Activated CD4-positive, alpha-beta T cell treated with anti-CD3 and anti-CD28 coated beads, Interleukin-2, amount 50 U/mL, for 24 hours (primary cell): ENCODE data around the gene MT1B.

Experiments
- DNase-seq, 2 donors: peaks; one replicate each; pipeline ENCODE4 v3.0.0-alpha.2; 2020; ENCODE audit warnings: low read depth in 1 of 2, low spot score in 1 of 2

Gene MT1B

DNA sequence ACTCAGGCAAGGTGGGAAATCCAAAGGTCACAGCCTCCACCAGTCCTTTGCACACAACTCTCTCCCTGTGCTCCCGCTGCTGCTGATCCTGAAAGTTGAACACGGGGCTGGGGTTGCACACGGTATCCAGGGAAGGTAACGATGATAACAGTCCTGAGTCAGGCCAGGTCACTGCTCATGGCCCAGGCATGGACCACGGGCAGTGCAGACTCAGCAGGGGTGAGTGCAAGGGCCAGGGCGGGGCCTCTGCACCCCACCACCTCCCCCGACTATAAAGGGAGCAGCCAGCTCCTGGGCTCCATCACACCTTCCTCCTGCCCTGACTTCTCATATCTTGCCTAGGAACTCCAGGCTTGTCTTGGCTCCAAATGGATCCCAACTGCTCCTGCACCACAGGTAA lies at the start of gene MT1B:
MT1B (plus strand) TSS at position 301 of the 400 bp plus-strand sequence; CDS start at position 369, 68 bp downstream.
- no peak for DNase-seq

DNA sequence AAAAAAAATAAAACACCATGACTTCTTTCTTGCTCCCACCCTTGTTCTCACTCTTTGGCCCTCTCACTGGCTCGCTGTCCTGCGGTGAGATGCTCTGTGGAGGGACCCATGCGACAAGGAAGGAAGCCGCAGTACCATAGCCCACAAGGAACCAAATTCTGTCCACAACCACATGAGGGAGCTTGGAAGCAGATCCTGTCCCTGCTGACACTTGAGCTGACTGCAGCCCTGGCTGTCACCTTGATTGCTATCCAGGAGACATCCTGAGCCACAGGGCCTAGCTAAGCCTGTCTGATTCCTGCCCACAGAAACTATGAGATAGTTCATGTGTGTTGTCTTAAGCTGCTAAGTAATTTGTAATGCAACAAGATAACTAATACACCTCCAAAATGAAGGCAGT lies 48.1 kb upstream of the MT1B start:
- DNase-seq, result no peak

DNA sequence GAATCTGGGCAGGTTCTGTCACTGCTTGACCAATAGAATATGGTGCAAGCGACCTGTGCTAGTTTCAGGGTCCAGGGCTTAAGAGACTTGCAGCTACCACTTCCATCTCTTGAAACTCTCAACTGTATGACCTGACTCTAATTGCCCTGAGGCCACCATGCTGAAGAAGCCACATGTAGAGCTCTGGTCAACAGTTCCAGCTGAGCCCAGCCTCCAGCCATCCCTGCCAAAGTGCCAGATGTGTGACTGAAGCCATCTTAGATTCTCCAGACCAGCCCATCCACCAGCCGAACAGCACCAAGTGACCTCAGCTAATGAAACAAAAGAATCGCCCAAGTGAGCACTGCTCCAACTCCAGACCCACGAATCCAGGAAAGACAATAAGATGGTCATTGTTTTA lies 46.7 kb upstream of the MT1B start:
- no peak for DNase-seq

DNA sequence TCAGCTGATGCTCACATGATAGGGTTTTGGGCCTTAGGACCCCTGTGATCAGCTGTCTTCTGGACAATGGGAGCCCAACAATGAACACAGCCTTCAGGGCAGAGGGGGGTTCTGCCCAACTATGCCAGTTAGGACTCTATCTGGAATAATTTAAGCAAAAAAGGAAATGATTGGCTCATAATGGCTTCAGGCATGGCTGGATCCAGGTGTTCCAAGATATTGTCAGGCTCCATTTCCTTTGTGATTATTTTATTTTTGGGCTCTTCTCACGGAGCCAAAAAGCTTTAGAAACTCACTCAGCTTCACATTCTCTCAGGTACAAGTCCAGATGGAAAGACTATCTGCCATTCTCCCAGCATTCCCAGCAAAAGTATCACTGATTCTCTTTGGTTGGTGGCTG lies 46.2 kb upstream of the MT1B start:
- no peak for DNase-seq

DNA sequence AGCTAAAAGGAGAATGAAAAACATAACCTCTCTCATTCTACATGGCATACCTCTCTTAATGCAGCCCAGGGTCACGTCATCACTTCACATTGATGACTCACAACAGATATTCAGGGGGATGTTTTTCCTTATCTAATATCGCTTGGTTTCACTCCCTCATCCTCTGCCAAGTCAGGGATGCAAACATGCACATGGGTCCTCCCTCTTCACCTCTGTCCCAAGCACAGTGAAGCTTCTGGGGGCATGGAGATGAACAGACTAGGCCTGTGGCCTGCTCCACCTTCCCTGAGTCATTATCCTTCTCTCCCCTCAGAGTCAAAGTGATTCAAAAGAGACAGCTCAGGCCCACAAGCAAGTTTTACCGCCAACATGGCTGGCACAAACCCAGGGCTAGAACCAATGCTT lies 45.6 kb upstream of the MT1B start:
- DNase-seq, result no peak

DNA sequence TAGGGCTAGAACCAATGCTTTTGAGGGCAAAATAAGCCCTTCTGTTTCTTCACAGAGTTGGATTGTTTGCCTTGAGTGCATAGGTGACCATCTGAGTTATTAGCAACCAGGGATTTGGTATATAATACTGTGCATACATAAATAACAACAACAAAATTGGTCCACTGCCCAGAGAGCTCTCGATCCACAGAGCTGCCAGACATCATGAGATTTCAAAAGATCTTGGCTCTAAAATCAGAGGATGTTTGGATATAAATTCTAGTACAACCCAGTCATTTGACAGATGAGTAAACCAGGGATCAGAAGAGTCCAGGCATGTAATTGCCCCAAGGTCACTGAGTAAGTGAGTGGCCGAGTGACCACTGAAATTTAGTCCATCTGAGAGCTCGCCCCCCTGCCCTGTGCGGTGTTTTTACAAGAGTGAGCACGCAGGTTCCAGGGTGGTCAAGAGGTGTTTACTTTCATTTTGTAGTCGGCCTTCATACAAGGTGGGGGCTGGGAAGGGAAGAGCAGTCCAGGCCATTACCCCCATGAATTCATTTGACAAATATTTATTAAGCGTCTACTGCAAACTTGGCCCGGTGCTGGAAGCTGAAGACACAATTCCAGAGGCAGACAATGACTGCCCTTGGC lies 45.1 kb upstream of the MT1B start:
- DNase-seq, result no peak

DNA sequence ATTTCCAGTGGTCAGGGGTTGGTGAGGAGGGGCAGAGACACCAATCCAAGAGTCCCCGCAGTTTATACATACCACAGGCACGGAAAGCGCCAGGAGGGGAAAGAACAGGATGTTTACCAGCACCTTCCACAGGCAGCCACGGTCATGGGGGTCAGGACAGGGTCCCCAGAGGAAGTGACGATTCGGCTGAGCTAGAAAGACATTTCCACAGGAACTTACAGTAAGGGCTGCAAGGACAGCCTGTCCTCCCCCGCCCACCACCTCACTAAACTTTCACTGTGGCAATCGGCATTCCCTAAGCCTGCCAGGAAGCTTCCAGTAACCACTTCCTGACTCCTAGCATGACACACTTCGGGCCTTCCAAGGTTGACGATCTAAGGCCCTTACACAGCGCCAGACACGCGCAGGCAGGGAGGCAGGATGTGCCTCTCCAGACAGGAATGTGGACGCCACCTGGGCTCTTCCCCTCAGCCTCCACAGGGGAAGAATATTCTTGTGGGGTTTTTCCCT lies 44.5 kb upstream of the MT1B start:
- DNase-seq, result no peak

DNA sequence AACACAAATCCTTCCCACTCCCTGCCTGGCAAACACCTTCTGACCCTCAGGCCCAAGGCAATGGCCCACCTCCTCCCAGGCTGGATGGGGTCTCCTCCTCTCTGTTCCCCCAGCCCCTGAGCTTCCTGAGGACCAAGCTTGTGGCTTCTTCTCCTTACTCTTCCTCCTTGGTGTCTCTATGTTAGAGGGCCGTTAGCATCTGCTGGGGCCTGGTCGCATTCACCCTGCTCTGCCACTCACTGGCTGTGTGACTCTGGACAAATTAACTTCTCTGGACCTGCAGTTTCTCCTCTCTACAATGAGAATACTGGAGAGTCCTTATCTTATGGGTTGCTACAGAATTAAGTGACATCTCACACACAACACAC lies 44.0 kb upstream of the MT1B start:
- no peak for DNase-seq

DNA sequence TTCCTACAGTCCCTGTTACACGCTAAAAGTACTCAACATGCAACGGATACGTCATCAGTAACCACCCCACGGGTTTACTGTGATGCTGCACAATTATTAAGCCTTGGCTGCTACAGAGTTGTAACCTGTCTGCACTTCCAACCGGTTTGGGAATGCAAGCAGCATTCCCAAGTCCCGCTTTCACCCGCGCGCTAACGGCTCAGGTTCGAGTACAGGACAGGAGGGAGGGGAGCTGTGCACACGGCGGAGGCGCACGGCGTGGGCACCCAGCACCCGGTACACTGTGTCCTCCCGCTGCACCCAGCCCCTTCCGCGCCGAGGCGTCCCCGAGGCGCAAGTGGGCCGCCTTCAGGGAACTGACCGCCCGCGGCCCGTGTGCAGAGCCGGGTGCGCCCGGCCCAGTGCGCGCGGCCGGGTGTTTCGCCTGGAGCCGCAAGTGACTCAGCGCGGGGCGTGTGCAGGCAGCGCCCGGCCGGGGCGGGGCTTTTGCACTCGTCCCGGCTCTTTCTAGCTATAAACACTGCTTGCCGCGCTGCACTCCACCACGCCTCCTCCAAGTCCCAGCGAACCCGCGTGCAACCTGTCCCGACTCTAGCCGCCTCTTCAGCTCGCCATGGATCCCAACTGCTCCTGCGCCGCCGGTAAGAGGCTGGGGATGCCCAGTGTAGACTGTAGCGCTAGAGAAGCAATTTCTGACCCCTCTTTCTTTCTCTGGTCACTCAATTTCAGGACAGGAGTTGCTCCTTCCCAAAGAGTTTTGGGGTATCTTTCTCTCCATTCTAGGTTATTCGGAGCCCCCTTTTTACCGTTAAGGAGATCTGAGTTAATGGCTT lies 43.4 kb upstream of the MT1B start, which contains the start of gene MT2A:
MT2A (plus strand) TSS at position 542 of the 833 bp plus-strand sequence; CDS start at position 614, 72 bp downstream.
- DNase-seq, result peak; percentile 70 to 88

DNA sequence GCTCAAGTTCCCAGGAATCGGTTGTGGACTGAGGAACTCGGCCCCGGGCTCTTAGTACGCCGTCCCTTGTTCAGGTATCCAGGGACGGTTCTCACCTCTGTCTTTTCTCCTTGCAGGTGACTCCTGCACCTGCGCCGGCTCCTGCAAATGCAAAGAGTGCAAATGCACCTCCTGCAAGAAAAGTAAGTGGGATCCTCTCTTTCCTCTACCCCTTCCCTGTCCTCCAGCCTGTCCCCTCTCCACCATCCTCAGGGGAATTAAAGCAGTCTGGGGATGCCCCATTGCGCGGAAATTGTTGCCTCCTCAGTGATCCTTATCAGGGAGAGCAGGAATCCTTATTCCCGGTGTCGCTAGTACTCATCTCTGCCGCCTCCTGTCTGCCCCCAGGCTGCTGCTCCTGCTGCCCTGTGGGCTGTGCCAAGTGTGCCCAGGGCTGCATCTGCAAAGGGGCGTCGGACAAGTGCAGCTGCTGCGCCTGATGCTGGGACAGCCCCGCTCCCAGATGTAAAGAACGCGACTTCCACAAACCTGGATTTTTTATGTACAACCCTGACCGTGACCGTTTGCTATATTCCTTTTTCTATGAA lies 42.7 kb upstream of the MT1B start:
- no peak for DNase-seq

DNA sequence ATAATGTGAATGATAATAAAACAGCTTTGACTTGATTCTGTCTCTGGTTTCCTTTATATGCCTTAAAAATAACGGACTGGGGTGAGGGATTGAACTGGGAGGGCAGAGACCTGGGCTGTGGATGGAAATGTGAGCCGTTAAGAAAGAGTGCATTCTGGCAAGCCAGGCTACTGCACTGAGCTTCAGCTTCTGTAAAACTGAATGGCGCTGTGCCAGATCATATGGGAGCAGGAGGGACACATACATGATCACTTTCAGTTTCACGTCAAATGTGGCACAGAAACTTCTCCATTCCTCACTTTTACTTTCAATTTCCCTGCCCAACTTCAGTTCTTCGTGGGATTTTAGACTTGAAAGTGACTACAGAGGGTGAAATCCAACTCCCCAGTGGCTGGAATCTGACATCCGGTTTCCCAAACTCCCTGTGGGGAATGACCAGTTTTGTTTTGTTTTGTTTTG lies 42.2 kb upstream of the MT1B start:
- peak in 1 of 2 donors; percentile 80 for DNase-seq

DNA sequence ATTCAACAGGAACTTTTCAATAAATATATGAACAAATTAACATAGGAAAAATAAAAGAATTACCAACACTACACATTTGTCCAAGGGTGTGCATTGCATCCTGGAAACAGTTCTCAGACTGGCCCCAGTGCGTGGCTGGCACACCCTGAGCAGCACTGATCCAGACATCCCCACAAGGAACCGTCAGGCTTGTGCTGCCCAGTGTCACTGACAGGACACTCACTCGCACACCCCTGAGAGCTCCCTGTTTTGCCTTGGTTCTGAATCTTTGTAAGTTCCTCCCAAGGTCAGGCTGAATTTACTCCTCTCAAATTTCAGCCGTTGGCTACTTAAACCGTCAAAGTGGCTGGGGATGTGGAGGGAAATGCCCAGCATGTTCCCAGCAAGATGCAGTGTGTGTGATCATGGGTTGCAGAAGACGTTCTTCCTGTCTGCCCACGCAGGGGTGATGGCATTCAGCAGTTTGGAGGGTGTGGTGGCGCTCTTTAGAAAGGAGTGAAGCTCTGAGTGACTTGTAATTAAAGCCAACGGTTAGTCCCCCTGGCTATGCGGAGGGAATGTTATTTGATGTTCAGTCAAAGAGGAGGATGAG lies 41.6 kb upstream of the MT1B start:
- DNase-seq, result peak; percentile 50 to 67

DNA sequence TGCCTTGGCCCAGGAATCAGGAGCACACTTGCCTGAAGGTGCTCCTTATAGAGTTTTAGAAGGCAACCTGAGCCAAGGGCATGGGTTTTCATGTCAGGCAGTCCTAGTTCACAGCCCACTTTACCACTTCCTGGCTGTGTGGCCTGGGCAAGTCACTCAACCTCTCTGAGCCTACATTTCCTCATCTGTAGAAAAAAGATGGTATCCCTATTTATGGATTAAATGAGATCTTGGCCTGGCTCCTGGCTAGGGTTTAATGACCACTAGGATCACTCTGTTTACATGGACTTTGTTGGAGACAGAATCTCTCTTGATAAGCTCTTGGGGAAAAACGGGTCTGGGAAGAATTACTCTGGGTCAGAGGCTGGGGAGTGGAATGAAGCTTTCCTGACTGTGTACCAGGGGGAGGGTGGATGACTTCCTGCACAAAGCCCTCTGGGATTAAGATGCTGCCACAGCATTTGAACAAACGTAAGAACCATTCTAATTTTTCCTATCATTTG lies 41.0 kb upstream of the MT1B start:
- no peak for DNase-seq

DNA sequence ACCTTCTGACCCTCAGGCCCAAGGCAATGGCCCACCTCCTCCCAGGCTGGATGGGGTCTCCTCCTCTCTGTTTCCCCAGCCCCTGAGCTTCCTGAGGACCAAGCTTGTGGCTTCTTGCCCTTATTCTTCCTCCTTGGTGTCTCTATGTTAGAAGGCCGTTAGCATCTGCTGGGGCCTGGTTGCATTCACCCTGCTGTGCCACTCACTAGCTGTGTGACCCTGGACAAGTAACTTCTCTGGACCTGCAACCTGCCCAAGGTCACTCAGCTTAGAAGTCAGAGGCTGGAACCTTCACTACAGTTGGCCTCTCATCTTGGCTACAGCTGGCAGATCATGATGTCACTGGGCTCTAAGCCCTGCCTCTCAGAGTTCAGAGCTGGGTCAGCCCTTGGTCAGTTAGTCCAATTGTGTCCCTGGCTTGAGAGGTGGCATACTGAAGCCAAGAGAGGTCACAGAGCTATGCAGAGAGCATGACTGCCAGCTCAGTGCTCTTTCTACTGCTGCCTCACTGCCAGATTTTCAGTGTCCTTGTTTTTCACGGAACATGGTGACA lies 40.3 kb upstream of the MT1B start:
- no peak for DNase-seq

DNA sequence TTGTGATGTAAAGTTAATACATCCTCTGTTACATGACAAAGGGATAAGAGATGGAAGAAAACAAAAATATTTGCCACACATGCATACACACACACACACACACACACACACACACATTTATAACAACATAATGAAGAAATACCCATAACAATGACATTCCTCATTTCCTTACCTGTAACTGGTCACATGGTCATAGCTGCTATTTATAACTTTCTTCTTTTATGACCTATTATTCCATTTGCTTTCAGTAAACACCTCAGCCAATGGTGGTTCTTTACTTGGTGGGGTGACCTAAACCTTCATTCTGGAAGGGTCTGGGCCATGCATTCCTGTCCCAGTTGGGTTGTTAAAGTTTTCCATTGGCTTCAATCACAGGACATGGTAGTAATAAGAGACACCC lies 38.0 kb upstream of the MT1B start:
- no peak for DNase-seq

DNA sequence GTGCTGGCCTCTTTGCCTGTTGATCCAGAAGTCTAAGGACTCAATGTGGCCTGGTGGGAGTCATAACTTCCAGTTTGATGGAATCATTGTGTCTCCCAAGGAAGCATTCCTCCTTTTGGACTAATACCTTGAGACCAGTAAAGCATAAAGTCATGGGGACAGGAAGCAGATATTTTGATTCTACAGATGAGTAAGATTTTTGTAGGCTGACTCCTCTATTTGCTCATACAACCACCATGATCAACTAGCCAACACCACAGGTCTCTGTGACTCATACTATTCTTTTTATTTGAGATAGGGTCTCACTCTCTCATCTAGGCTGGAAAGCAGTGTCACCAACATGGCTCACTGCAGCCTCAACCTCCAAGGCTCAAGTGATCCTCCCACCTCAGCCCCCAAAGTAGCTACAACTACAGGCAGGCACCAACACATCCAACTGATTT lies 37.1 kb upstream of the MT1B start:
- peak in 1 of 2 donors; percentile 19 for DNase-seq

DNA sequence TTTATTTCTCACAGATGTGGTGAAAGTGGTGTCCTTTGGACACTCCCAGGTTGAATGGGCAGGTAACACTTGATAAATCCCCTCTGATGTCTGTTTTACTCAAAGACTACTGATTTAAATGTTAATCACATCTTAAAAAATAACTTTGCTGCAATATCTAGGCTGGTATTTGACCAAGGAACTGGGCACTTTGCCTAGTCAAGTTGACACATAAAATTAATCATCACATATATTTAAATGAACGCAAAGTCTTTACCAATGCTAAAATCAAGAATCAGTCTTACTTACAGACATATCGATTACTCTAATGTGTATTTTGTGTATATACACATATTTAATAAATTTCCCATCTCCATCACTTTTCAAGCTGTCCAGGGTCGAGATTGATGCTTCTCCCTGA lies 36.3 kb upstream of the MT1B start:
- DNase-seq, result no peak

DNA sequence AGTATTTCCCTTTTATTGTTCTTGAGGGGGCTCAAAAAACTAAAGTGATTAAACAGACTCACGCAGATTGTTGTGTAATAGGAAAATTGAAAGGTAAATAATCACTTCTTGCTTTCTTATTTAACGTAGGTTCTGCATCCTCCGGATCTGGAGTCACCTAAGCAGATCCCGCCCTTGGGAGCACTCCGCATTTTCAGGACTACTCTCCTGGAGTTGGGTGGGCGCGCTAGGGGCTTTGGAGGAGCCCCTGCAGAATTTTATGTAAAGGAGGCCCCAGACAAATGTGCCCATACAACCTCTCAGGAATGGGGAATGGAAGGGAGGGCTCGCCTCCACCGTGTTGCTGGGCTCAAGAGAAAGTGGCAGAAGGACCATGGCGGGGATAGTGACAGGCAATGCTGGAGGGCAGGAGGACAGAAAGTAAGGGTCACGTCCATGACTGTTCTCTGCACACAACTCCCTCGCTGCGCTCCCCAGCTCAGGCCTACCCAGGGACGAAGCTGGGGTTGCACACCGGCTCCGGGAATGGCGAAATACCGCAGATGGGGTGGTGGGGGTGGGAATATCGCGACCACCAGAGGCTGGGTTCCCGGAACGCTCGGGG lies 35.0 kb upstream of the MT1B start:
- DNase-seq, result no peak

DNA sequence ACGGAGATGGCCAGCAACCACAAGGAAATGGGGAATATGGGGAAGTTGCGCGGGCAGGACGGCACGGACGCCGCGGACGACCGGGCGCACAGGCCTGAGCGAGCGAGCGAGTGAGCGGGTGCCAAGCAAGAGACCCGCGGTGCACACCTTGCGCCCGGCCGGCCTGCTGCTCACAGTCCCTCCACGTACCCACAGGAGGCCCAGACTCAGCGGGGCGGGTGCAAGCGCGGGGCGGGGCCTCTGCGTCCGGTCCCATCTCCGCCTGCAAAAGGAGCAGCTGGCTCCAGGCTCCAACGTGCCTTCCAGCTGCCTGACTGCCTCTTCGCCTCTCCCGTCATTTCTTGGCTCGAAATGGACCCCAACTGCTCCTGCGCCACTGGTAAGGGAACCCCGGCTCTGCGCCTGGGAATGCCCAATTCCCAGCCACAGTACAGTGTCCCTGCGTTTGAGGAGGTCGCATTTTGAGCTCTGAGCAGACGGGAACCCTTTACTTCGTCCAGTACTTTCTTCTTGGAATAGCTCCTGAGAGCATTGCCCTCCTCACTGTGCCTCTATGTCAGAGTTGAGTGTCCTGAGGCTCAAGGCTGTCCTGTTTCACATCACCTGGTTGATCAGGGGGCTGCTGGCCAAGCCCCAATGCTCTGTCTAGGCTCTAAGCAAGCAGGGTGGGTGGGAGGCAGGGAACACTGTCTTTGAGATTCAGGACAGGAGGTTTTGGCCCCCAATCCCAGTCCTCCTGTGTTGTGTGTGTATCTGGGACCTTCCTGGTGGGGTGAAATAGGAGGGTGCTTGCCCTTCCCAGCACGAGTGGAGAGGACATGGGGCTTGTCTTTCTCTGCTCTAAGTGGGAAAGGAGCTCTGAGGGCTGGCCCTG lies 34.2 kb upstream of the MT1B start:
- DNase-seq, result peak in 1 of 2 donors; percentile 33

DNA sequence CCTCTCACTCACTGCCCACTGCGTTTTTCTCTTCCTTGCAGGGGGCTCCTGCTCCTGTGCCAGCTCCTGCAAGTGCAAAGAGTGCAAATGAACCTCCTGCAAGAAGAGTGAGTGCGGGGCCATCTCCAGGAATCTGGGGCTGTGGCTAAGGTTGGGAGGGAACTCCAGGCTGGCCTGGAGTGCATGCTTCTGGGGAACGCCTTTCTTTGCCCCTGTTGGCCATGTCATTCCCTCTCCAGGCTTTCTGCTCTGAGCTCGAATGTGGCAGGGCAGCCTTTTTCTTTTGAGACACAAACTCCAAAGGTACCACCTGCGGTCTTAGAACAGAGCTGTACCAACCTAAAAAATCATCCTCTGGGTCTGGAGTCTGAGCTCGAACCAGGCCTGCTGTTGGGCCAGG lies 33.5 kb upstream of the MT1B start:
- DNase-seq, result no peak
